ENCODE measurements around the gene EIF3D.

Gene EIF3D

DNA sequence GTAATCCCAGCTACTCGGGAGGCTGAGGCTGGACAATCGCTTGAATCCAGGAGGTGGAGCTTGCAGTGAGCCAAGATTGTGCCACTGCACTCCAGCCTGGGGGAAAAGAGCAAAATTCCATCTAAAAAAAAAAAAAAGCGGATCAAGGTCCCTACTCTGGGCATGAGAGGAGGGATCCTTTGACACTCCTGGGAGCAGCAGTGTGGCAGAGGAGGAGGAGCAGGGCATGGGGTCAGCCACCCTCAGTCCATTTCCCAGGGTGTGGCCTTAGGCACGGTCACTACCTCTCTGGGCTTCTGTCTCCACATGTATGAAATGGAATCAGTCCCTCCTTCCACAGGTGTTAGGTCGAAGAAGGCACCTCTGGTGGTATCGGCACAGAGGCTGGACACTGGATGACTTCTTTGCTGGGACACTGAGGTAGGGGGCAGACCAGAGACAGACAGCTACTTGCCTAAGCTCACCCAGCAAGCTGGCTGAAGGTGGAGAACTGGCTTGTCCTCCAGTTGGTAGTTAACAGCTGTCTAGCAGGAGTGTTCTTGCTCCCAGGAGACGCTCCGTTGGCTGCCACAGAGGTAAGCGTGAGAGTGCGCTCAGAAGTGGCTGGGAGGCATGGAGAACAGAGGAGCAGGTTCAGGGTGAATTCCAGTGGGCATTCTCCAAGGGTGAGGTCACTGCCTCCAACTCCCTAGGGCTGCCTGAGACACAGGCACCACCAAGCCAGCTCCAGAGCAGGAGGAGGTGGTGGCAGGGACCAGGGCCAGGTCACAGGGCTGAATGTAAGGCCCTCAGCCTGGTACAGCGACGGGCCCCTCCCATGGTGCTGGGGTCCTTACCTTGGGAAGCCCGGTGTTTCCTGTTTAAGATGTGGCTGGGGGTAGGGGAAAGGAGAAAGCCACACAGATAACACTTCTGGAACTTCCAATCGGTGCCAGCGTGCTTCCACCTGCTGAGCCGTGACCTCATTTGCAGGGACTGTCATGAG, 67.0 kb downstream of the EIF3D start:
- no peak for DNase-seq

All from activated CD4-positive, CD25-positive, alpha-beta regulatory T cell (primary cell).